Measurements from ENCODE around the gene PLN.

Gene PLN

GRCh38 chr6:118567974-118568373, 19.9 kb downstream of the PLN start:
- H3K27me3 ChIP-seq: no peaks in the 10 kb centered on the region
- no peak for DNase-seq
- no peaks in the 10 kb centered on the region for H3K36me3 ChIP-seq
- H3K4me1 ChIP-seq: peaks cover 3% of the 10 kb centered on the region; the same call in 1 of the 2 replicates
- no peak overlapping the region for H3K4me3 ChIP-seq (ENCODE audit: low read depth, low read length)
- TF ChIP-seq CTCF (IDR thresholded peaks at IDR 0.05; ENCODE audit: low read depth, low read length): no peak
- no peaks in the 10 kb centered on the region for H3K9me3 ChIP-seq

GRCh38 chr6:118569498-118569897, 21.4 kb downstream of the PLN start:
- Histone ChIP-seq H3K36me3 (no peaks in the 10 kb centered on the region; the same call in 1 of the 2 replicates), H3K9me3 (no peaks in the 10 kb centered on the region), H3K4me1 (peaks cover 3% of the 10 kb centered on the region; the same call in 1 of the 2 replicates), H3K27me3 (no peaks in the 10 kb centered on the region), H3K4me3 (ENCODE audit: low read depth, low read length) (no peak overlapping the region)
- no peak for DNase-seq
- no peak for TF ChIP-seq CTCF (IDR thresholded peaks at IDR 0.05; ENCODE audit: low read depth, low read length)

- Histone ChIP-seq H3K36me3 (no peaks in the 10 kb centered on the region; the same call in 1 of the 2 replicates), H3K4me1 (peaks cover 3% of the 10 kb centered on the region; the same call in 1 of the 2 replicates), H3K9me3 (no peaks in the 10 kb centered on the region), H3K4me3 (ENCODE audit: low read depth, low read length) (no peak overlapping the region), H3K27me3 (no peaks in the 10 kb centered on the region)
- DNase-seq: no peak
- no peak for TF ChIP-seq CTCF (IDR thresholded peaks at IDR 0.05; ENCODE audit: low read depth, low read length)
These were observed 23.0 kb downstream of the PLN start for GRCh38 chr6:118571121-118571520.

- Histone ChIP-seq H3K36me3 (no peaks in the 10 kb centered on the region; the same call in 1 of the 2 replicates), H3K4me3 (ENCODE audit: low read depth, low read length) (no peak overlapping the region), H3K4me1 (peaks cover 3% of the 10 kb centered on the region; the same call in 1 of the 2 replicates), H3K9me3 (no peaks in the 10 kb centered on the region), H3K27me3 (no peaks in the 10 kb centered on the region)
- no peak for TF ChIP-seq CTCF (IDR thresholded peaks at IDR 0.05; ENCODE audit: low read depth, low read length)
- no peak for DNase-seq
These were observed 26.2 kb downstream of the PLN start for GRCh38 chr6:118574051-118574865.

- TF ChIP-seq CTCF (IDR thresholded peaks at IDR 0.05; ENCODE audit: low read depth, low read length): no peak
- H3K4me1 ChIP-seq: no peaks in the 10 kb centered on the region
- no peak overlapping the region for H3K4me3 ChIP-seq (ENCODE audit: low read depth, low read length)
- no peaks in the 10 kb centered on the region; the same call in 1 of the 2 replicates for H3K36me3 ChIP-seq
- no peaks in the 10 kb centered on the region for H3K9me3 ChIP-seq
- no peaks in the 10 kb centered on the region for H3K27me3 ChIP-seq
- DNase-seq: no peak
These were observed 29.9 kb downstream of the PLN start for GRCh38 chr6:118577972-118578371.

GRCh38 chr6:118578617-118579016, 30.5 kb downstream of the PLN start:
- no peak for DNase-seq
- Histone ChIP-seq H3K9me3 (no peaks in the 10 kb centered on the region), H3K4me1 (no peaks in the 10 kb centered on the region), H3K4me3 (ENCODE audit: low read depth, low read length) (no peak overlapping the region), H3K27me3 (no peaks in the 10 kb centered on the region), H3K36me3 (no peaks in the 10 kb centered on the region; the same call in 1 of the 2 replicates)
- TF ChIP-seq CTCF (IDR thresholded peaks at IDR 0.05; ENCODE audit: low read depth, low read length): no peak
